Coronary artery (tissue), 2 donors: ENCODE data around the gene ZNF783.
"Not testable (repeated sequence)": the region's sequence is repeated elsewhere in the genome, so short reads cannot be mapped to it uniquely, and the experiment has no call there.

Experiments
- DNase-seq: peaks from one replicate; pipeline ENCODE4 v3.0.0-alpha.2; 2017; ENCODE audit warnings: low spot score
- H3K27ac ChIP-seq, 2 donors: fragments of 200-600 bp; sonication (generic); one replicate each; pipeline ENCODE4 v1.5.1; 2016 to 2019
- H3K4me3 ChIP-seq: fragments of 200-600 bp; sonication (generic); 2 replicates; pipeline ENCODE4 v1.5.1; 2016; ENCODE audit warnings: mild to moderate bottlenecking, moderate library complexity
- TF ChIP-seq, protein P1 (sequence below): fragments of 200-600 bp; sonication (generic); IDR thresholded peaks from one replicate; pipeline ENCODE4 v1.5.1; 2019; ENCODE audit warnings: antibody characterized with exemption

ZNF783 gene

DNA sequence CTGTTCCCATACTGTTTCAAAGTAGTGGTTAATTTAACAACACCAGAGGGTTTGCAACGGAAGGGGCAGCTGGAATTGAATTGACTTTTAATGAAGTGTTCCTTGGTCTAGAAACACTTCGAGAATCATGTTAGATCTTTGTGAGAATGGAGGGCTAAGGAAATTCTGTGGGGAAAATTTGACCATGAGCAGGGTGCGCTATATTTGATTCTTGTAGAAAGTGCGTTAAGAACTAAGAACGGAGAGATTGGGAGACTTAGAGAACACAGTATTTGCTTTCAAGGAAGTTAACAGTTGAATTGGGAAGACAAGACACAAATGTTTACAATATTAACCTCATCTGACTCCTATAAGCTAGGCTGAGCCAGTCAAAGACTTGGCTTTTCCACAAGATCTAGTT lies 21.4 kb upstream of the ZNF783 start:
- no peak overlapping the region for H3K27ac ChIP-seq
- TF ChIP-seq, protein P1, sequence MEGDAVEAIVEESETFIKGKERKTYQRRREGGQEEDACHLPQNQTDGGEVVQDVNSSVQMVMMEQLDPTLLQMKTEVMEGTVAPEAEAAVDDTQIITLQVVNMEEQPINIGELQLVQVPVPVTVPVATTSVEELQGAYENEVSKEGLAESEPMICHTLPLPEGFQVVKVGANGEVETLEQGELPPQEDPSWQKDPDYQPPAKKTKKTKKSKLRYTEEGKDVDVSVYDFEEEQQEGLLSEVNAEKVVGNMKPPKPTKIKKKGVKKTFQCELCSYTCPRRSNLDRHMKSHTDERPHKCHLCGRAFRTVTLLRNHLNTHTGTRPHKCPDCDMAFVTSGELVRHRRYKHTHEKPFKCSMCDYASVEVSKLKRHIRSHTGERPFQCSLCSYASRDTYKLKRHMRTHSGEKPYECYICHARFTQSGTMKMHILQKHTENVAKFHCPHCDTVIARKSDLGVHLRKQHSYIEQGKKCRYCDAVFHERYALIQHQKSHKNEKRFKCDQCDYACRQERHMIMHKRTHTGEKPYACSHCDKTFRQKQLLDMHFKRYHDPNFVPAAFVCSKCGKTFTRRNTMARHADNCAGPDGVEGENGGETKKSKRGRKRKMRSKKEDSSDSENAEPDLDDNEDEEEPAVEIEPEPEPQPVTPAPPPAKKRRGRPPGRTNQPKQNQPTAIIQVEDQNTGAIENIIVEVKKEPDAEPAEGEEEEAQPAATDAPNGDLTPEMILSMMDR: no peak
- peak overlapping the region; percentile 96 for H3K4me3 ChIP-seq
- no peak for DNase-seq

DNA sequence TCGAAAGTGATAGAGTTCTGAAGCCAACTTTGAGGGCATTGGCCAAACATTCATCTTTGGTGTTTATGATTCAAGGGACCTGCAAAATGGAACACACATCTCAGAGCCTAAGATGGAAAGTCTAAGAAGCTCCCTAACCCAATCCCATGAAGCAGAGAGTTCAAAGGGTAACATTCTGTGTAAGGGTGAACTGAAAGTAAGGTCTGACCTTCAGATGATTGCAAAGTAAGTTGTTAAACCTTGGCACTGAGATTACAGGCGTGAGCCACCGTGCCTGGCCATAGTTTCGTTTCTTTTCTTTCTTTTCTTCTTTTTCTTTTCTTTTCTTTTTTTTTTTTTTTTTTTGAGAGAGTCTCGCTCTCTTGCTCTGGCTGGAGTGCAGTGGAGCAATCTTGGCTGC lies 20.3 kb upstream of the ZNF783 start:
- Histone ChIP-seq H3K27ac (no peak overlapping the region), H3K4me3 (no peak overlapping the region)
- TF ChIP-seq, protein P1: no peak
- no peak for DNase-seq

DNA sequence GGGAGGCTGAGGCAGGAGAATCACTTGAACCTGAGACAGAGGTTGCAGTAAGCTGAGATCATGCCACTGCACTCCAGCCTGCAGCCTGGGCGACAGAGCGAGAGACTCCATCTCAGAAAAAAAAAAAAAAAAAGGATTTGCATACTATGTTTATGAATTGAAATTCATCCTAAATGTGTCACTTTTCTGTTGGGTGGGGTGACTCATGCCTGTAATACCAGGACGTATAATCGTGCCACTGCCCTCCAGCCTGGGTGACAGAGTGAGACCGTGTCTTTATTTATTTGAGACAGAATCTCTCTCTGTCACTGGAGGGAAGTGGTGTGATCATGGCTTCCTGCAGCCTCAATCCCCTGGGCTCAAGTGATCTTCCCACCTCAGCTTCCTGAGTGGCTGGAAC lies 16.8 kb upstream of the ZNF783 start:
- Histone ChIP-seq H3K27ac (no peak overlapping the region), H3K4me3 (no peak overlapping the region)
- TF ChIP-seq, protein P1: no peak
- no peak for DNase-seq

DNA sequence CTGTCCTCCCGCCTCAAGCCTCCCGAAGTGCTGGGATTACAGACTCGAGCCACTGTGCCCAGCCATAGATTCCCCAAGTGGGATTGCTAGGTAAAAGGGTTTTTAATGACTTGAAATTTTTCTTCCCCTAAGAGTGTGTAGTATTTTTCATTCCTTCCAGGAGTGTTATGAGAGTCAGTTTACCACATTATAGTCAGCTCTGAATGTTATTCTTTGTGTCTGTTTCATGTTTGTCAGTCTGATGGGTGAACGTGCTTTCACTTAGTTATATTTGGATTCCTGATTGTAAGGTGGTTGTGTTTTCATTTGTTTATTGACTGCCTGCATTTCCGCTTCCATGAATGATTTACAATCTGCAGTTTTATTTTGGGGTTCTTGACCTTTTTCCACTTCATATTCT lies 16.3 kb upstream of the ZNF783 start:
- H3K4me3 ChIP-seq: no peak overlapping the region
- no peak overlapping the region for H3K27ac ChIP-seq
- DNase-seq: no peak
- TF ChIP-seq, protein P1: no peak

DNA sequence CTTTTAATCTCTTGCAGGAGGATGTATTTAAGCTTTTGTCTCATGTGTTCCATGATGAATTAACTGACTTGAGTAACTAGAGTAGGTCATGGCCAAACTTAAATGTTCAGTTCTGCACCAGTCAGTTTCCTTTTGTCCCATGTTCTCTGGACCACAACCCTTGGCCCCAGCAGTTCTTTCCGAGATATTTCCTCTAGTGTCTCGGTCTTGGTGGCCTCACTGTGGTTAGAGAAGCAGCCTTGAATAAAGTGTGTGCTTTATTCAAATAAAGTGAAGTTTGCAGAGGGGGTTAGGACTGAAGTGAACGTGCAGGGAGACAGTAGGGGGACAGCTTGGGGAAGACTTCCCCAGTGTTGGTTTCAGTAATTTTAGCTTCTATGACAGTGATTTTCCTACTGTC lies 13.2 kb upstream of the ZNF783 start:
- H3K27ac ChIP-seq: no peak overlapping the region
- H3K4me3 ChIP-seq: no peak overlapping the region
- TF ChIP-seq, protein P1: no peak
- no peak for DNase-seq

DNA sequence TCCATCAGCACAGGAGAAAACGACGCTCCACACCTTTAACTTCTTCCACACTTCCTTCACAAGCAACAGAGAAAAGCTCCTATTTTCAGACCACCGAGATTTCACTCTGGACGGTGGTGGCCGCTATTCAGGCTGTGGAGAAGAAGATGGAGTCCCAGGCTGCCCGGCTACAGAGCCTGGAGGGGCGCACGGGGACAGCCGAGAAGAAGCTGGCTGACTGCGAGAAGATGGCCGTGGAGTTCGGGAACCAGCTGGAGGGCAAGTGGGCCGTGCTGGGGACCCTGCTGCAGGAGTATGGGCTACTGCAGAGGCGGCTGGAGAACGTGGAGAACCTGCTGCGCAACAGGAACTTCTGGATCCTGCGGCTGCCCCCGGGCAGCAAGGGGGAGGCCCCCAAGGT lies 11.8 kb upstream of the ZNF783 start:
- not testable (repeated sequence) for H3K4me3 ChIP-seq, H3K27ac ChIP-seq, DNase-seq

DNA sequence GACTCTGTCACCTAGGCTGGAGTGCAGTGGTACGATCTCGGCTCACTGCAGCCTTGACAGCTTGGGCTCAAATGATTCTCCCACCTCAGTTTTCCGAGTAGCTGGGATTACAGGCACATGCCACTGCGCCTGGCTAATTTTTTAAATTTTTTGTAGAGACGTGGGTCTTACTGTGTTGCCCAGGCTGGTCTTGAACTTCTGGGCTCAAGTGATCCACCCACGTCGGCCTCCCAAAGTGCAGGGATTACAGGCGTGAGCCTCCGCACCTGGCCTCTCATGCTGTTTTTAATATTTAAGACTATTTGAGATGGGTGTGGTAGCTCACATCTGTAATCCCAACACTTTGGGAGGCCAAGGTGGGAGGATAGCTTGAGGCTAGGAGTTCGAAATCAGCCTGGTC lies 10.5 kb upstream of the ZNF783 start:
- not testable (repeated sequence) for H3K27ac ChIP-seq, H3K4me3 ChIP-seq, DNase-seq

DNA sequence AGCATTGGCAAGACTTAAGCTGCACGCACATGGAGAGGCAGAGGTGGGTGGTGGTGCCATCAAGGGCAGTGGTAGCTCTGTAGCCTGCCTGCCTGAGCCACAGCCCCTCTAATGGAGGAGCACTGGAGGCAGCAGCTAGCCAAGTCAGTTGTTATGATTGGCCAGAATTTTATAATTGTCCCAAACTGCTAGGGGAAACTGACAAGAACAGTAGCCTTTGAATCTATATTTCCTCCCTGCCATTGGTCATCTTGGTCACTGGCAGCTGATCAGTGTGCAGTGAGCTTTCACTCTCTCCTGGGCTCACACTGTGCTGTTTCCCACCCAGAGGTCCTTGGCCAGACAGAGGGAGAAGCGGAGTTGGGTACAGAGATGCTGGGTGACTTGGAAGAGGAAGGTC lies 9.6 kb upstream of the ZNF783 start:
- no peak overlapping the region for H3K4me3 ChIP-seq
- H3K27ac ChIP-seq: no peak overlapping the region
- DNase-seq: no peak
- TF ChIP-seq, protein P1: no peak
